ENCODE measurements around the gene GPR160.

Gene GPR160

GRCh38 chr3:170046269-170047132 lies 8.7 kb downstream of the GPR160 start:
- H3K9ac ChIP-seq: no peak overlapping the region
- TF ChIP-seq CTCF (IDR thresholded peaks at IDR 0.05): no peak
- peaks cover 38% of the 10 kb centered on the region for H3K79me2 ChIP-seq
- H3K4me1 ChIP-seq: peaks cover 54% of the 10 kb centered on the region
- H3K9me3 ChIP-seq (ENCODE audit: control insufficient read depth, low read length): no peaks in the 10 kb centered on the region
- H3K27ac ChIP-seq: peak overlapping the region; percentile 93
- H2AFZ ChIP-seq: no peak overlapping the region
- H3K36me3 ChIP-seq (ENCODE audit: control insufficient read depth, insufficient read depth, low read length): no peaks in the 10 kb centered on the region
- peak overlapping the region; percentile 36 for H3K4me2 ChIP-seq (ENCODE audit: low read length)
- no peaks in the 10 kb centered on the region for H3K27me3 ChIP-seq (ENCODE audit: control insufficient read depth, insufficient read depth, low read length)
- peak overlapping the region; percentile 23 for H3K4me3 ChIP-seq (ENCODE audit: low read depth, low read length)

GRCh38 chr3:170047133-170047404 lies 9.3 kb downstream of the GPR160 start:
- Histone ChIP-seq H3K4me1 (peaks cover 50% of the 10 kb centered on the region), H3K4me3 (ENCODE audit: low read depth, low read length) (no peak overlapping the region), H3K27ac (peak overlapping the region; percentile 93), H3K9me3 (ENCODE audit: control insufficient read depth, low read length) (no peaks in the 10 kb centered on the region), H3K4me2 (ENCODE audit: low read length) (peak overlapping the region; percentile 36), H3K79me2 (peaks cover 42% of the 10 kb centered on the region), H2AFZ (no peak overlapping the region), H3K27me3 (ENCODE audit: control insufficient read depth, insufficient read depth, low read length) (no peaks in the 10 kb centered on the region), H3K36me3 (ENCODE audit: control insufficient read depth, insufficient read depth, low read length) (no peaks in the 10 kb centered on the region), H3K9ac (no peak overlapping the region)
- no peak for TF ChIP-seq CTCF (IDR thresholded peaks at IDR 0.05)

- peaks cover 49% of the 10 kb centered on the region for H3K4me1 ChIP-seq
- no peak overlapping the region for H3K9ac ChIP-seq
These were observed 11.6 kb downstream of the GPR160 start for GRCh38 chr3:170049146-170050000.

GRCh38 chr3:170050753-170051152 lies 13.0 kb downstream of the GPR160 start:
- H3K79me2 ChIP-seq: peaks cover 49% of the 10 kb centered on the region
- peak overlapping the region; percentile 89 for H3K27ac ChIP-seq
- H3K4me1 ChIP-seq: peaks cover 41% of the 10 kb centered on the region
- H3K9me3 ChIP-seq (ENCODE audit: control insufficient read depth, low read length): no peaks in the 10 kb centered on the region
- H3K4me2 ChIP-seq (ENCODE audit: low read length): no peak overlapping the region
- no peak overlapping the region for H3K9ac ChIP-seq
- H3K4me3 ChIP-seq (ENCODE audit: low read depth, low read length): no peak overlapping the region
- no peaks in the 10 kb centered on the region for H3K36me3 ChIP-seq (ENCODE audit: control insufficient read depth, insufficient read depth, low read length)
- no peaks in the 10 kb centered on the region for H3K27me3 ChIP-seq (ENCODE audit: control insufficient read depth, insufficient read depth, low read length)
- H2AFZ ChIP-seq: no peak overlapping the region
- no peak for TF ChIP-seq CTCF (IDR thresholded peaks at IDR 0.05)

More at GRCh38 chr3:170049146-170050000, 11.6 kb downstream of the GPR160 start:
- TF ChIP-seq CTCF (IDR thresholded peaks at IDR 0.05): no peak
- H3K27ac ChIP-seq: peak overlapping the region; percentile 89
- no peak overlapping the region for H2AFZ ChIP-seq
- H3K9me3 ChIP-seq (ENCODE audit: control insufficient read depth, low read length): no peaks in the 10 kb centered on the region
- H3K4me2 ChIP-seq (ENCODE audit: low read length): peak overlapping the region; percentile 36
- H3K79me2 ChIP-seq: peaks cover 46% of the 10 kb centered on the region
- H3K27me3 ChIP-seq (ENCODE audit: control insufficient read depth, insufficient read depth, low read length): no peaks in the 10 kb centered on the region
- no peaks in the 10 kb centered on the region for H3K36me3 ChIP-seq (ENCODE audit: control insufficient read depth, insufficient read depth, low read length)
- peak overlapping the region; percentile 3 for H3K4me3 ChIP-seq (ENCODE audit: low read depth, low read length)

Data from parathyroid adenoma (tissue), 2 donors.